ENCODE results near the gene HDLBP.
"Not testable (repeated sequence)": the region's sequence is repeated elsewhere in the genome, so short reads cannot be mapped to it uniquely, and the experiment has no call there.

HDLBP gene

DNA sequence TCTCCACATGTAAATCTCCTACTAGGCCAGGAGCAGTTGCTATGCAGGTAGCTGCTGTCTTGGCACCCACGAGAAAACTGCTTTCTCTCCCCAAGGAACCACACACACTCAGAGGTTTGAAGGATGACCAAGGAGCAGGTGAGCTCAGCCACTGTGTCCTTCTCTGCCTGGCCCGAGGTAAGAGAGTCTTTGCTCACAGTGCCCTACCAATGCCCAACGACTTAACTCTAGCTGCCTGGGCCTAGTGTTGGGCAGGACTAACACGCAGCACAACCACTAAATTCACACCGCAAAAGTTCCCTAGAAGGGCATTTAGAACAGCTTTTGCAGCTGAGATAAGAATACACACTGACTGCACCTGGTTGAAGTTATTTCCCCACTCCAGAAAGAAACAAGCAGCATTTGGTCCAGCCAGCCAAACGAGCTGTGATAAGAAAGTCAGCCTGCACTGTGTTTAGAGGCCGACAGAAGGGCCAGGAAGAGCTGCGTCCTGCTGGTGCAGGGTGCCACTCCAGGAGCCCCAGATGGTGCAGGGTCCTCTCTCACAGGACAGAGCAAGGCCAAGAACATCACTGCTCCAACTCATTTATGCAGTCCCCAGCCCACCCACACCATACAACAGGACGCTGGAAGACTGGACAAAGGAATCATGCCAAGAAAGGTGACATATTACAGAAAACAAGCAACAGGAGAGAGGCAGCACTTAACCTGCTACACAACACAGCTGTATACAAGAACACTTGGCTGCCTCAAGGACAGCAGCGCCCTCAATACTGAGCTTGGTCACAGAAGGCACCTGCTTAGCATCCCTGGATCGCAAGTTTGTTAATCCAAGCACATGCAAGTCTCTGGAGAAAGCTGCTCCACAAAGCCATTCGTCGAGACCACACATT is 12.5 kb downstream of the HDLBP start:
- no peak for DNase-seq

DNA sequence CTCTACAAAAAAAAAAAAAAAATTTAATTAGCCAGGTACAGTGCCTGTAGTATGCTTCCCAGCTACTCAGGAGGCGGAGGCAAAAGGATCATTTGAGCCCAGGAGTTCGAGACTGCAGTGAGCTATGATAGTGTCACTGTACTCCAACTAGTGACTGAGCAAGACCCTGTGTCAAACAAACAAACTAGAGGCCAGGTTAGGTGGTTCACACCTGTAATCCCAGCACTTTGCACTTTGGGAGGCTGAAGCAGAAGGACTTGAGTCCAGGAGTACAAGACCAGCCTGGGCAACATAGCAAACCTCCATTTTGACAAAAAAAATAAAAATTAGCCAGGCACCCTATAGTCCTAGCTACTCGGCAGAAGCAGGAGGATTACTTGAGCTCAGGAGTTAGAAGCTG is 13.4 kb downstream of the HDLBP start:
- DNase-seq, result no peak

DNA sequence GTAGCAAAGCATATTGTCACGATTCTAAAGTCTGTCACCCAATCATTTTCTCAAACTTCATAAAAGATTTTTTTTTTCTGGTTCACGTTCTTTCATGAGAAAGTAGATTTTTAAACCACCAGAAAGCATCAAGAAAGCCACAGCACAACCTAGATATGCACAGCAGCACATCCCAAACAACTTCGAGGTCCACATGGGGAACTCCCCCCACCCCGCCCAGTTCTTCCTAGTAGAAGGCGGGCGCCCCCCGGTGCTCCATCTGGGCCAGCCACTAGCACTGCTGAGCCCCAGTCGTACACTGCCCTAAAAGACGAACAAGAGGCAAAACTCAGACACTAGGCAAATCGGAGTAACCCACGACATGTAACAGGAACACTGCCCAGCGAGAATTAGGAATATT is 15.5 kb downstream of the HDLBP start:
- DNase-seq, result no peak

DNA sequence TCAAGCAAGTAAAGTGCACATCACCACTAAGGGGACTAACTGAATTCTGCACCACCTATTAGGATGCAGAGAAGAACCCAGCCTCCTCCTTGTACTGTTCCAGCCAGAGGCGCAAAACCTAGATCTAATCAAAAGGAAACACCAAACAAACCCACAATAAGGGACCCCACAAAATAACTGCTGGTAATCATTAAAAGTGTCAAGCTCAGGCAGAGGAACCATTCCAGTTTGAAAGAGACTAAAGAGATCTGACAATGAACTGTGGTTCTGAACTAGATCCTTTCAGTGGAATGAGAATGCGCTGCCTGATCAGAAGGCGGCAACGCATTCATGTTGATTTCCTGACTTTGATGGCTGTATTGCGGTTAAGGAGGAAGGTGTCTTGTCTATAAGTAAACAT is 16.8 kb downstream of the HDLBP start:
- no peak for DNase-seq

DNA sequence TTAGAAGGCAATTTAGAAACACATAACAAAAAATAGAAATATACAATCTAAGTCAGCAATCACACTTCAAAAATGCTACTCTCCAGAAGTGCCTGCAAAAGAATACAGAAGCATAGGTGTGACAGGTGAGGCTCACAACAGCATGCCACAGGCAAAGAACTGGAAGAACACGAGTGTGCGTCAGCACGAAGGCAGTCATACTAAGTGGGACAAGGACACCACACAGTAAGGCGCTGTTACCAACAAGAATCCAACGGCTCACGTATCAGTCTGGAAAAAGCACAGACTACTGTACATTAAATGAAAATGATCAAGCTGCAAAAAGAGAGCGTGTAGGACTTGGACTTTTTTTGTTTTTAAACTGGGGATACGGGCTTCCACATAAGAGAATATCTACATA is 18.7 kb downstream of the HDLBP start:
- DNase-seq, result no peak

DNA sequence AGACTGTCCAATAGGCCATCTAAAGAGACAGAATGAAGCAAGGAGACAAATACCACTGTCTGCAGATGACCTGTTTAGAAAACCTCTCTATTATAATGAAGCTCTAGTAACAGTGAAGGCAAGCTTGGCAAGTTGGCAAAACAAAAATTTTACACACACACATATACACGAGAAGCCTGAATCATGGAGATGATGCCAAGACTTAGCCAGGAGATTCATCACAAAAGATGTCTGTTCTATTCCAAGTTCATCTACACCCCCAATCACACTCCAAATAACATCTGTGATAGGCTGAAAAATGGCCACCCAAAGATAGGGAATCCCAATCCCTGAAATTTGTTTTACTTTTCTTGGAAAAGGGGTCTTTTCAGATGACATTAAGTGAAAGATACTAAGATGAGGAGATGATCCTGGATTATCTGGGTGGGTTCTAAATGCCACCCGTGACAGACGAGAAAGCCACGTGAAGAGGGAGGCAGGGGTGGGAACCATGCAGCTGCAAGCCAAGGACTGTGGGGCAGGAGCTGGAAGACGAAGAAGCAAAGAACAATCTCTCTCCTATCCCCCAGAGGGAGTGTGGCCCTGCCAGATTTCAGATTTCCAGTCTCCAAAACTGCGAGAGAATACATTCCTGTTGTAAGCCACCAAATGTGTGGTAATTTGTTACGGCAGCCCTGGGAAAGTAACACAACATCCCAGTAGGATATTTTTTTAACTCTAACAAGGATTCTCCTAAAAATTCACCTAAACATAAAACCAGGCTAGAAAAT is 20.0 kb downstream of the HDLBP start:
- no peak for DNase-seq

DNA sequence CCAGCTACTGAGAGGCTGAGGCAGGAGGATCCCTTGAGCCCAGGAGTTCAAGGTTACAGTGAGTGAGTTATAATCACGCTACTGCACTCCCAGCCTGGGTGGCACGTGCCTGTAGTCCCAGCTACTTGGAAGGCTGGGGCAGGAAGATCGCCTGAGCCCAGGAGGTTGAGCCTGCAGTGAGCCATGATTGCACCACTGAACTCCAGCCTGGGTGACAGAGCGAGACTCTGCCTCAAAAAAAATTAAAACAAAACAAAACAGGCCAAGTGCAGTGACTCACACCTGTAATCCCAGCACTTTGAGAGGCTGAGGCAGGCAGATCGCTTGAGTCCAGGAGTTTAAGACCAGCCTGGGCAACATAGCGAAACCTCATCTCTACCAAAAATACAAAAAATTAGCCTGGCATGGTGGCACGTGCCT is 22.1 kb downstream of the HDLBP start:
- DNase-seq, result not testable (repeated sequence)

DNA sequence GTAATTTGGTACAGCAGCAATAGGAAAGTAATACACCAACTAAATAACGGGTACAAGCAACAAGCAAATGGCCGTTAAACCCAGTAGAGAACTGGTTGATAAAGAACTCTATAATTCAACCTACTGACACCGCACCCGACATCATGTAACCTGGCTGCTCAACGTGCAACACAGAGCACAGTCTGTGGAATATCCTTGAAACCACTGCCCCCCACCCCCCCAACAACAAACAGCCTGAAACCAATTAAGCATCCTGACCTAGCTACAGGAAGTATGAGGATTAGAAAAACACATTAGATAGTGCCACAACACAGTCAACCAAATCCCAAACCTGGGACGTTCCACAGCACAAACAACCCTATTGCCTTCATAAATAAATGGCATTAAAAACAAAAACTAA is 23.5 kb downstream of the HDLBP start:
- no peak for DNase-seq

DNA sequence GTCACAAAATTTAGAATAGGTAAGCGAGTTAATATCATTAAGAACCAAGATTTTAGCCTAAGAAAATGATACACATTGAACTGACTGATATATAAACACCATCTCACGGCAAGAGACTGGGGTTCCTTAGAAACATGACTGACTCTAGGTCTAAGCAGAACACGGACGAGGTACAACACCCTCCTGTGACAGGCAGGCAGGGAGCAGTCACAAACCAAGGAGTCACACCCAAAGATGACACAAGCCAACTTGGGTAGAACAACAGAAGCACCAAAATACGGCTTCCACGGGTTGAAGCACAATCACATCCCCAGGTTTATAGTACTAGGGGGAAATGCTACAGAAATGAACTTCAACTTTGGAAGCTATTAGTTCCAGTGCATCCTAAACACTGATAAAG is 24.3 kb downstream of the HDLBP start:
- DNase-seq, result no peak

DNA sequence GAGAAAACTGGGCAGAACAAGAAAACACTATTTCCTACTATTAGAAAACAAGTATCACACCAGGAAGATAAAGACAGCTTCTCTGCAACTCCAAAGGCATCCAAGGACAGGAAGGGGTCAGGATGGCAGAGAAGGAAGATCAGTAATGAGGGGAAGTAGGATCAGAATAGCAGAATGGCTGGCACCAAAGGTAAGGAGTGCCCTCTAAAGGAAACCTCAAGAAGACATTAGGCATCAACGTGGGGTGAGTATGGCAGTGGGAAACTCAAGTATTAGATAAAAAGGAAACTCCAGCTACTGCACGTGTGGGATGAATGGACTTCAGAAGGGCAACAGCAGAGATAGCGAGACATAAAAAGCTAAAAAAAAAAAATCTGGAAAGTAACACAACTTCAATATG is 25.9 kb downstream of the HDLBP start:
- no peak for DNase-seq

DNA sequence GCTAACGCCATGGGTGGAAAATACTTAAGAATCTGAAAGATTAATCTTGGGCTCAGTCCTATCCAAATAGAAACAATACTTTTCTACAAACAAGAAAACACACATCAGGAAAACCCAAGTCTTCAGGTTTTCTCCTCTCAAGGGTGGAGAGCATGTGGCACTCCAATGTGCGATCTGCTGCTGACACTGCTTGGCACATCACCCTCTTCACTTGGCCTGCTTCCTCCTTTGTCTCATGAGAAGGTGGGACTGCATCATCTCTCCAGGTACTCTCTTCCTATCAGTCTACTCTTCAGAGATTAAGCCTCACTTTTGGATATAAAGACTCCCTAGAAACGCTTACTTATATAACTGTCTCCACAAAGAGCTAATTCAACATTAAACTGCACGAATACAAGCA is 26.4 kb downstream of the HDLBP start:
- no peak for DNase-seq

DNA sequence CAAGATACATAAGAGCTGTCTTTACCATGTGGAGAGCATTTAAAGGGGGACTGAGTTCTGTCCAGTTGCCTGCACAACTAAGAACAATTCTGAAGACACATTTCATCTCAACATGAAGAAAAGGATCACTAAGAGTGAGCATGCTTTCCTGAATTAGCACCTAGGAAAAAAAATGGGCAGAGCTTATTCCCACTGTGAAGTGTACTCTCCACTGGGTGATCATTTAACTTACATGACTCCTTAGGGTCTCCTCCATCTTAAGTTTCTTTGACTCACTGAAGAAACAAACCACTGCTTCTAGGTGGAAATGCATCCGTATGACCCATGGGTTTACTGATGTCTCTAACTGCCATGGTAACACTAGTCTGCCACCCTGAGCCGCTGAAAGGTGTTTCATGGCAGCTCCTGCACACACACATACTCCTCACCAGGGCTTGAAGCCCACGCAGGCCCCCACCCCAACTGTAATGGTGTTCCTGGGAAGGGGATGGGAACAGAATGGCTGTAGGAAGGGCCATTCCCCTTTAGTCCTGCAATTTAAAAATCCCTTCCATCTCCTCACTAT is 27.1 kb downstream of the HDLBP start:
- no peak for DNase-seq

DNA sequence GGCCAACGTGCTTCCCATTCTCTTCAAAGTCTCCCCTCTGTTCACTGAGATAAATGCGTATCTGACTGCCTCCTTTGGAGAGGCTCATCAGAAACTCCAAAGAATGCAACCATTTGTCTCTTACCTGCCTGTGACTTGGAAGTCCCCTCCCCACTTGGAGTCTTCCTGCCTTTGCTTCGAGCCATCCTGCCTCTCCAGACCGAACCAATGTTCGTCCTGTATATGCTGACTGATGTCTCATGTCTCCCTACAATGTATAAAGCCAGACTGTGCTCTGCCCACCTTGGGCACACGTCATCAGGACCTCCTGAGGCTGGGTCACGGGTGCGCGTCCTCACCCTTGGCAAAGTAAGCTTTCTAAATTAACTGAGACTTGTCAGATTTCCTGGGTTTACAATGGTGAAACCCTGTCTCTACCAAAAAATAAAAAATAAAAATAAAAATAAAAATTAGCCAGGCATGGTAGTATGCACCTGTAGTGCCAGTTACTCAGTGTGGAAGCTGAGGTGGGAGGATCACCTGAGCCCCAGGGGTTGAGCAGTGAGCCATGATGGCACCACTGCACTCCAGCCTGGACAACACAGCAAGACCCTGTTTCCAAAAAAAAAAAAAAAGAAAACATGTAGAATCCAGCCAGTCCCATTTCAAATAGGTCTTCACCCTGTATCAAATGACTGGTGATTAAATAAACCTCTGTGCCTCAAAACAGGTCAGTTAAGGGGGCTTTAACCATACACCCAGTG is 29.0 kb downstream of the HDLBP start:
- no peak for DNase-seq

DNA sequence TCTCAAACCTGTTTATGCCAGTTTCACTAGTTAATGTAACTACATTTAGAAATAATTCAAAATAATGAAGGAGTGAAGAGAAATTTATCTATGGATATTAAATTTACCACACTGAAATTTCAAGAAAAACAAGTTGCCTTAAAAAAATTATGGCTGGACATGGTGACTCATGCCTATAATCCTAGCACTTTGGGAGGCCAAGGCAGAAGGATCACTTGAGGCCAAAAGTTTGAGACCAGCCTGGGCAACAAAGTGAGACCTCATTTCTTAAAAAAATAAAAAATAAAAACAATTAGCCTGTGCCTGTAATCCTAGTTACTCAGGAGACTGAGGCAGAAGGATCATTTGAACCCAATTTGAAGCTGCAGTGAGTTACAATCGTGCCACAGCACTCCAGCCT is 29.9 kb downstream of the HDLBP start:
- no peak for DNase-seq

DNA sequence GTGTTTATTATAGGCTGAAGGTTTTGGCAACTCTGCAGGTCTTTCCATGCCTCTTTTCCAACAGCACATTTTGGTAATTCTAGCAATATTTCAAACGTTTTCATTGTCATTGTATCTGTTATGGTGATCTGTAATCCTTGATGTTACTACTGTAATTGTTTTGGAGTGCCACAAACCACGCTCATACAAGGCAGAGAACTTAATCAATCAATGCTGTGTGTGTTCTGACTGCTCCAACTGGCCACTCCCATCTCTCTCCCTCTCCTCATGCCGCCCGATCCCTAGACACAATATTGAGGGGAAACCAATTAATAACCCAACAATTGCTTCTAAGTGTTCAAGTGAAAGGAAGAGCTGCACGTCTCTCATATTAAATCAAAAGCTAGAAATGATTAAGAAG is 32.9 kb downstream of the HDLBP start:
- DNase-seq, result no peak

DNA sequence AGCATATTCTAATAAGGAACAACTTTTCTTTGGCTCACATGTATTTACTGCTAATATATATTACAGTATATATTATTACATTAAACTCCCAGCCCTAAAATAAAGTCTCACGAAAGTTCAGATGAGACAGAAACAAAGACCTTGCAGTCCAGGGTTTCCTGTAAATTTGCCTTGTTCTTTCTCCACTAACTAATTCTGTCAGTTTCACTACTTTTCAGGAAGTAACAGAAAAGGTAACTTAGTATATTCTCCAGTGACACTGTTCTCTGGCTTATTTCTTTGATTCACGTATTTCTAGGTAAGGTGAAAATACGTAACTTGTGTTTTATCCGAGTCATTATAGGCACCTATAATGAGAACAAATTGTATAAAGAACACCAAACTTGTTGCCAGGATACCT is 35.2 kb downstream of the HDLBP start:
- no peak for DNase-seq

DNA sequence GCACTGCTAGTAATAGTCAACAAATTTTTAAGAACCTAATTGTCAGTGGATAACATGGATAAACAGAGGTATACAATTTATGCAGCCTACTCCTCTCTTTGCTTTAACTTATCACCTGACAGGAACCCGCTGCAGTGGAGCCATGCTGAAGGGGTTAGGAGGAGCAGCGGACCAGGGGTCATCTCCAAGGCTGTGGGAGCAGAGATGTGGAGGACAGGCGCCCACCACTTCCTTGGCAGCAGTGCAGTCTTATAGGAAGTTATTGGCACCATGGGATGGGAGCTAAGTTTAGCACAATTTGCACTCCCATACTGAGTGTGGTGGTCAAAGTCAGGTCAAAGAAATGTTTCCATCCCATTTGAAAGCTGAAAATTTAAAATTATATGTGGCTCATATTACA is 35.6 kb downstream of the HDLBP start:
- no peak for DNase-seq

DNA sequence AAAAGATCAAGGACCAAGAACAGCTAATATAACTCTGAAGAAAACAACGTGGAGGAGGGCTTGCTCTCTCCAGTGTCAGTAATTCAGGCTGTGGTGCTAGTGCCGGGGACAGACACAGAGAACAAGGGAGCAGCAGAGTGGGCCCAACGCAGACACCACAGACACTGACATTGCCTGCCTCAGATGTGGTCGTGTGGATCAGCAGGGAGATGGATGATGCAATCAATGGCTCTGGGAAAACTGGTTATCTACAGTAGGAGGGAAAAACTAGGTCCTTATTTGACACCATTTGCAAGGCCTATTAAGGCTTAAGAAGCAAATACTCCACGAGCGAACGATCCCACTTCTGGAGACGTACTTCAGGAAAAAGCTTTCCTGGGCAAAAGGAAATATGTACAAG is 36.1 kb downstream of the HDLBP start:
- DNase-seq, result no peak

DNA sequence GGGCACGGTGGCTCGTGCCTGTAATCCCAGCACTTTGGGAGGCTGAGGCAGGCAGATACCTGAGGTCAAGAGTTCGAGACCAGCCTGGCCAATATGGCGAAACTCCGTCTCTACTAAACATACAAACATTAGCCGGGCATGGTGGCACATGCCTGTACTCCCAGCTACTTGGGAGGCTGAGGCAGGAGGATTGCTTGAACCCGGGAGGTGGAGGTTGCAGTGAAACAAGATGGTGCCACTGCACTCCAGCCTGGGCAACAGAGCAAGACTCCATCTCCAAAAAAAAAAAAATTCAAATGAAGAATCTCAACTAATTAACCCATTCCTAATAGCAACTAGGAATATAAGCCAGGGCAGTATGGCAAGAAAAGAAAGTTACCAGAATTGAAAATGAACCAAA is 37.2 kb downstream of the HDLBP start:
- DNase-seq, result not testable (repeated sequence)

DNA sequence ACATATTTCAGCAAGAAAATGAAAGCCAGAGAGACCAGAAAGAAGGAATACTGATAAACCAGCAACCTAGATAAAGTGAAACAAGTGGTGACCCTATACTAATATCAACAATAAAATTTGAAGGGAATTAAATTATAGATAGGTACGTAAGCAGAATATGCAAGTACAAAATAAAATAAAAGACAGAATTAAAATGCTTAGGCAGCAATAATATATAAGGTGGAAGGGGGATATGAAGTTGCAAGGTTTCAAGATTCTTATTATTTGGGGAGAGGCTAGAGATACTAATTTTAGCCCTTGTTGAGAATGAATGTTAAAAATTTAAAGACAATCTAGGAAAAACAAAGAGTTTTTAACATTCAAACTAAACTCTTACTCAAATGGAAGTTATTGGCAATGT is 39.6 kb downstream of the HDLBP start:
- DNase-seq, result no peak

DNA sequence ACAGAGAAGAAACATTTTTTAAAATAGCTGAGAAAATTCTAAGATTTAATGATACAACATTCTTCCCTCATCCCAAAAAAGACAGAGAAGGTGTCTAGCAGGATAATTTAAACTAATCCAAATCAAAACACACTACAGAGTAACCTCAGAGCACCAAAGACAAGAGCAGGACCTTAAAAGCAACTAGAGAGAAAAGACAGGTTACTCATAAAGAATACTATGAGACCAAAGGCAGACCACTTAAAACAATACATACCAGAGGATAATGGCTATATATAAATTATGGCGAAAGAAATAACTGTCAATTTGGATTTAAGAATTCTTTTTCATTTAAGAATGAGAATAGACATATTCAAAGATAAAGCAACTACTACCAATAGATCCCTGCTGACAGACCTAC is 40.0 kb downstream of the HDLBP start:
- no peak for DNase-seq

DNA sequence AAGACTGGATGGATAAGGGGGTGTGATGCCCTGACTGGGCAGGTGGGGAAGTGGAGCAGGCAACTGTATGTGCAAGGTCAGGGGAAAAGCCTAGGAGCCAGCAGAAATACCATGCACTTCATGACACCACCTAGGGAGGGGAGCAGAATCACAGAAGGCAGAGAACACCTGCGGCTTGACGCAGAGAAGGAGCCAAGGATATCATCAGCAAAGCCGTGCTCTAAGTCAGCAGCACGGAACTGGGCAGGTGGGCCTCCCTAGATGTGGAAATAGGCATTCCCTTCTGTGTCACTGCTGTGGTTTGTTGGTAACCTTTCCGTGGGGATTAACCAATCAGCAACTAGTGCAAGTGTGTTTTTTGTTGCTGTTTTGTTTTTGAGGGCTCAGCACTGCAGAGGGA is 41.3 kb downstream of the HDLBP start:
- peak; percentile 8 for DNase-seq
